ENCODE data around the gene RALGPS1. TPM values are rescaled to one million over a fixed set of nuclear protein-coding genes. Genes with fewer than 3 reads are reported as not detected.
A peak's percentile ranks its signal among the peaks of the same experiment; 100 is the strongest.

Gene RALGPS1
- total and polyA plus RNA-seq, 7 donors: 6.6 to 18.6 (median 11.4) TPM

- Histone ChIP-seq H3K4me3 (peak overlapping the region in 1 of 4 donors; percentile 71), H3K27me3 (no peaks in the 10 kb centered on the region), H3K4me1 (peaks cover 0 to 86% (median 69%) of the 10 kb centered on the region in 4 donors), H3K27ac (peak overlapping the region in 2 of 4 donors; percentile 95 to 99), H3K9me3 (no peaks in the 10 kb centered on the region), H3K36me3 (peaks cover 0 to 5% (median 0%) of the 10 kb centered on the region in 4 donors)
- TF ChIP-seq, protein P1, sequence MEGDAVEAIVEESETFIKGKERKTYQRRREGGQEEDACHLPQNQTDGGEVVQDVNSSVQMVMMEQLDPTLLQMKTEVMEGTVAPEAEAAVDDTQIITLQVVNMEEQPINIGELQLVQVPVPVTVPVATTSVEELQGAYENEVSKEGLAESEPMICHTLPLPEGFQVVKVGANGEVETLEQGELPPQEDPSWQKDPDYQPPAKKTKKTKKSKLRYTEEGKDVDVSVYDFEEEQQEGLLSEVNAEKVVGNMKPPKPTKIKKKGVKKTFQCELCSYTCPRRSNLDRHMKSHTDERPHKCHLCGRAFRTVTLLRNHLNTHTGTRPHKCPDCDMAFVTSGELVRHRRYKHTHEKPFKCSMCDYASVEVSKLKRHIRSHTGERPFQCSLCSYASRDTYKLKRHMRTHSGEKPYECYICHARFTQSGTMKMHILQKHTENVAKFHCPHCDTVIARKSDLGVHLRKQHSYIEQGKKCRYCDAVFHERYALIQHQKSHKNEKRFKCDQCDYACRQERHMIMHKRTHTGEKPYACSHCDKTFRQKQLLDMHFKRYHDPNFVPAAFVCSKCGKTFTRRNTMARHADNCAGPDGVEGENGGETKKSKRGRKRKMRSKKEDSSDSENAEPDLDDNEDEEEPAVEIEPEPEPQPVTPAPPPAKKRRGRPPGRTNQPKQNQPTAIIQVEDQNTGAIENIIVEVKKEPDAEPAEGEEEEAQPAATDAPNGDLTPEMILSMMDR (IDR thresholded peaks at IDR 0.05): no peak
- TF ChIP-seq POLR2A (IDR thresholded peaks at IDR 0.05) (no peak), POLR2AphosphoS5 (IDR thresholded peaks at IDR 0.05) (no peak), EP300 (IDR thresholded peaks at IDR 0.05) (no peak)
- WGBS, 2 donors: 87 to 93% methylated on average over 8 of the region's 8 CpGs
- peak; percentile 19 for DNase-seq
- intact Hi-C loops (cut with DNase I): no loop called here
Observed at GRCh38 chr9:127118597-127119319, 204.2 kb downstream of the RALGPS1 start.

DNA sequence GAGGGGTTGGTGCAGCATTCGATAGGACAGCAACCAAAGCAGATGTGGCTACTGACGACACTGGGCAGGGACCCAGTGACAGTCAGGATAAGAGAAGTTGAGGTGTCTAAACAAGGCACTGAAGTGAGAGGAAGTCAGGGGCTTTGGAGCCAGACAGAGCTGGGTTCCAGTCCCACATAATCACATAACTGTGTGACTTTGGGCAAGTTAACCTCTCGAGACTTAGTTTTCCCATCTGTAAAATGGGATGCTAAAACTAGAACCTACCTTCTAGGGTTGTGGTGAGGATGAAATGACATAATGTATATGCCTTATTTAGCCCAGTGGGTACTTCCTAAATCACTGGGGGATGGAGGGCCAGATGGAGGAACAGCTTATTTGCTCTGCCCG, 204.7 kb downstream of the RALGPS1 start:
- H3K27me3 ChIP-seq: no peaks in the 10 kb centered on the region
- peaks cover 0 to 86% (median 69%) of the 10 kb centered on the region in 4 donors for H3K4me1 ChIP-seq
- intact Hi-C loops (cut with DNase I): no loop called here
- H3K27ac ChIP-seq: peak overlapping the region in 2 of 4 donors; percentile 95 to 99
- H3K9me3 ChIP-seq: no peaks in the 10 kb centered on the region
- DNase-seq: peak; percentile 42
- WGBS, 2 donors: 83 to 92% methylated on average over 4 of the region's 4 CpGs
- H3K36me3 ChIP-seq: peaks cover 0 to 5% (median 0%) of the 10 kb centered on the region in 4 donors
- peak overlapping the region in 2 of 4 donors; percentile 71 to 80 for H3K4me3 ChIP-seq
- TF ChIP-seq, protein P1 (IDR thresholded peaks at IDR 0.05): no peak
- TF ChIP-seq POLR2AphosphoS5 (IDR thresholded peaks at IDR 0.05) (no peak), EP300 (IDR thresholded peaks at IDR 0.05) (no peak), POLR2A (IDR thresholded peaks at IDR 0.05) (no peak)

DNA sequence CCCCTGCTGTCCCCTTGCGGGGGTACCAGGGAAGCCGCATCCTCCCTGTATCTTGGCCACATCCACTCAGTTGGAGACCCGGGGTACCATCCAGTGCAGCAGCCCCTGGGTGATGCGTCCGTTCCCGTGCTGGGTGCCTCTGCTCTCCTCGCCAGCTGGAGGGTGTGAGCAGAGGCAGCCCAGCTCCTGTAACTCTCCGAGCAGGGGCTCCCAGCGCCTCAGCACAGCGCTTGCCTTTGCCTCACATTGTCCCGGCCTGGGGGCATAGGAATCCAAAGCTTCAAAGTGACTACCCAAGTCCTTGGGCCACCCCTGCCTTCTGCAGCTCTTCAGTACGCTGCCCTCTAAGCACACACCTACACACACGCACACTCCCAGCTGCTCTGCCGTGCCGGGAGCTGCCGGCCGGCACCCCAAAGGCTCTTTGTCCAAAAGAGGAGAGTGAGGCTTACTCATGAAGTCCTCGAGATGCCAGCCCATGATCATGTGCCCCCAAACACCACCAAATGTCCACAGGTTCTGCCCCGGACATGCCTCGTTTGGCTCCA, 207.1 kb downstream of the RALGPS1 start:
- no peaks in the 10 kb centered on the region for H3K27me3 ChIP-seq
- TF ChIP-seq, protein P1 (IDR thresholded peaks at IDR 0.05): no peak
- TF ChIP-seq POLR2AphosphoS5 (IDR thresholded peaks at IDR 0.05) (peak in 3 of 4 donors; percentile 30 to 52 (median 41)), POLR2A (IDR thresholded peaks at IDR 0.05) (peak in 1 of 2 donors; percentile 39), EP300 (IDR thresholded peaks at IDR 0.05) (no peak)
- peak; percentile 72 for DNase-seq
- H3K27ac ChIP-seq: peak overlapping the region; percentile 94 to 99 (median 96)
- peak overlapping the region; percentile 67 to 80 (median 69) for H3K4me3 ChIP-seq
- peaks cover 0 to 5% (median 0%) of the 10 kb centered on the region in 4 donors for H3K36me3 ChIP-seq
- WGBS, 2 donors: 51 to 82% methylated on average over 20 of the region's 20 CpGs
- intact Hi-C loops (cut with DNase I): loop anchor here (2.0 to 5.0 kb wide), 3 partner anchors 65 to 181 kb away; no protein-coding TSS in a partner anchor
- peaks cover 0 to 70% (median 60%) of the 10 kb centered on the region in 4 donors for H3K4me1 ChIP-seq
- H3K9me3 ChIP-seq: no peaks in the 10 kb centered on the region

DNA sequence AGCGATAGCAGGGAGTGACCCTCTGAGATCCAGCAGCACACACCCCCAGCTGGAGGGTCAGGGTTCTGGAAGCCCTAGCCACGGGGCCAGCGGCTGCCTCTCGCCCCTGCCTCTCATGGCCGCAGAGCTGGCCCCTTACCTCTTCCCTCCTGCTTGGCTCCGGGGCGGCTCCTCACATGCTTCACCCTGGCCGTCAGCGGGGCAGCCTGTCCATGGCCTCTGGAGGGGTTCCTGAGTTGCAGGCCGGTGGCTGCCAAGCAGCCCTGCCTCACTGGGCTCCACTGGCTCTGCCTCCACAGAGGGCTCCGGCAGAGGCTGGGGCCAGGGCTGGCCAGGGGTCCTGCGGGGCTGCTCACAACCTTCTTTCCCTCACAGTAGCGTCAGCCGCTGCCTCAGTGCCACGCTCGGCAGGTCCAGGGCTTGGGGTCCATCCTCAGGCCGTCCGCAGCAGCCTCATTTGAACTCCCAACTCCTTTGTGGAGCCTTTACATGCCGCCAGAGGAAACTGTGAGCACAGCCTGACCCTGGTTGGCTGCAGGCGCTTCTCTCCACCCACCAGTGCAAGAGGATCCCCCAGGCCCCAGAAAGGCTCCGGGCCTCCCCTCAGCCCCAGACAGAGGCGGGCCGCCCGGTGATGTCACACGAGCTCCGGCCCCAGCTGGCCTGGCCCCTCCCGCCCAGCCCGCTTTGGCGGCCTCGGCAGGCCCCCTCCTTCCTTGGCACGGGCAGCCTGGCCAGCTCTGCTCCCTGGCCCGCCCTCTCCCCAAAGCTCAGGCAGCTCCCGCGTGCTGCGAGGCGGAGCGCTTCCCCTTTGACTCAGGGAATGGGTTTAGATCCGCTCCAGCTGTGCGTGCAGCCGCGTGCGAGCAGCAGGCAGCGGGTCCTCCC, 207.8 kb downstream of the RALGPS1 start, which contains the start of gene ANGPTL2:
Gene ANGPTL2 (minus strand): TSS at position 460 of the 888 bp plus-strand sequence. CDS start 13,904 bp downstream, outside the sequence.
- H3K4me3 ChIP-seq: peak within 1 kb of the TSS; percentile 67 to 80 (median 69)
- peaks cover 0 to 68% (median 61%) of the 10 kb centered on the region in 4 donors for H3K4me1 ChIP-seq
- no peaks in the 10 kb centered on the region for H3K9me3 ChIP-seq
- intact Hi-C loops (cut with DNase I): loop anchor here (2.0 to 5.0 kb wide), 2 partner anchors 100 to 182 kb away; no protein-coding TSS in a partner anchor
- H3K27me3 ChIP-seq: no peaks in the 10 kb centered on the region
- WGBS, 2 donors: 24 to 67% methylated on average over 43 of the region's 43 CpGs
- peak; percentile 99 for DNase-seq
- TF ChIP-seq, protein P1 (IDR thresholded peaks at IDR 0.05): peak in 2 of 4 experiments; percentile 6 to 8
- peak; percentile 77 to 97 (median 94) for TF ChIP-seq POLR2AphosphoS5 (IDR thresholded peaks at IDR 0.05)
- peak; percentile 85 to 96 for TF ChIP-seq POLR2A (IDR thresholded peaks at IDR 0.05)
- TF ChIP-seq EP300 (IDR thresholded peaks at IDR 0.05): peak in 2 of 4 donors; percentile 51 to 69
- peak within 1 kb of the TSS; percentile 94 to 99 (median 96) for H3K27ac ChIP-seq
- peaks cover 0 to 4% (median 0%) of the 10 kb centered on the region in 4 donors for H3K36me3 ChIP-seq

Measured in sigmoid colon (tissue), 7 donors.